Breast epithelium (tissue), 3 donors: Measurements from ENCODE around the gene ACAA1.

Experiments used
- POLR2A ChIP-seq: fragments of 450-650 bp; IDR thresholded peaks from one replicate; pipeline ENCODE4 v1.6.1; 2016; ENCODE audit warnings: antibody characterized with exemption, mild to moderate bottlenecking, moderate library complexity
- TF ChIP-seq, protein P1 (sequence below), 3 donors: fragments of 450-650 bp; IDR thresholded peaks; one replicate each; pipeline ENCODE4 v1.5.1; 2016 to 2017; ENCODE audit warnings: antibody characterized with exemption in 3 of 3, mild to moderate bottlenecking in 3 of 3, moderate library complexity in 3 of 3

DNA sequence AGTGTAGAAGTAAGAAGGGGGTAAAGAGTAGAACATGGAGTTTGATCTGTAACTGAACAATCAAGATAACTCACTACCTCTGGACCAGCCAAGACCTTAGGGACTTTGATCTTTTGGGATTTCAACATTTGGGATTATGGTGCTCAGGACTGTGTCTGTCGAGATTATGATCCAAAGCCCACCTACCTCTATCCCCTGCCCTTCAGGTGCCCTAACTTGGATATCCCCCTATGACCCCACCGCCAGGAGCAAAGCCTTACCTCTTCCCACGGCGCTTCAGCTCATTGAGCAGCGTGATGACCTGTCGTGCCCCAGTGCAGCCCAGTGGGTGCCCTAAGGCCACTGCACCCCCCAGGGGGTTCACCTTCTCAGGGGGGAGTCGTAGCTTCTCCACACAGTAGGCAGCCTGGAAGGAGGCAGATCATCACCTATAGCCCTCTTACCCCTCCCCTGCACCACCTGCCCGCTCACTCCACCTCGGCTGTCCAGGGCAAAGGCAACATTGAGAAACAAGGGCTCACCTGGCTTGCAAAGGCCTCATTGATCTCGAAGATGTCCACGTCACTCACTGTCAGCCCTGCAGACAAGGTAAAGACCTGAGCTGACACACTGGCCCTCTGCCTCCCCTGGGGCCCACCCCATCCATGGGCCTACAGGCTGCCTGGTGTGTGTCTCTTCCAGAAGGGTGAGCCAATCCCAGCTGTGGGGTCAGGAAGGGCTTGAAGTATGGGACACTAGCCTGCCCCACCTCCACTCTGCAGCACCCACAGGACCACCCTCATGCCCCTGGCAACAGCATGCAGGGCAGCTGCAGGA is 11.4 kb downstream of the ACAA1 start:
- TF ChIP-seq POLR2A: no peak
- TF ChIP-seq, protein P1, sequence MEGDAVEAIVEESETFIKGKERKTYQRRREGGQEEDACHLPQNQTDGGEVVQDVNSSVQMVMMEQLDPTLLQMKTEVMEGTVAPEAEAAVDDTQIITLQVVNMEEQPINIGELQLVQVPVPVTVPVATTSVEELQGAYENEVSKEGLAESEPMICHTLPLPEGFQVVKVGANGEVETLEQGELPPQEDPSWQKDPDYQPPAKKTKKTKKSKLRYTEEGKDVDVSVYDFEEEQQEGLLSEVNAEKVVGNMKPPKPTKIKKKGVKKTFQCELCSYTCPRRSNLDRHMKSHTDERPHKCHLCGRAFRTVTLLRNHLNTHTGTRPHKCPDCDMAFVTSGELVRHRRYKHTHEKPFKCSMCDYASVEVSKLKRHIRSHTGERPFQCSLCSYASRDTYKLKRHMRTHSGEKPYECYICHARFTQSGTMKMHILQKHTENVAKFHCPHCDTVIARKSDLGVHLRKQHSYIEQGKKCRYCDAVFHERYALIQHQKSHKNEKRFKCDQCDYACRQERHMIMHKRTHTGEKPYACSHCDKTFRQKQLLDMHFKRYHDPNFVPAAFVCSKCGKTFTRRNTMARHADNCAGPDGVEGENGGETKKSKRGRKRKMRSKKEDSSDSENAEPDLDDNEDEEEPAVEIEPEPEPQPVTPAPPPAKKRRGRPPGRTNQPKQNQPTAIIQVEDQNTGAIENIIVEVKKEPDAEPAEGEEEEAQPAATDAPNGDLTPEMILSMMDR (IDR thresholded peaks at IDR 0.05): no peak
